HCT116 (cell line): ENCODE measurements around the gene AGAP1. TPM values are rescaled to one million over a fixed set of nuclear protein-coding genes. Genes with fewer than 3 reads are reported as not detected.

Source experiments
- ATAC-seq: fragments of 200-7000 bp; cut with Tn5 transposase; 2 replicates; pipeline ENCODE4 v1.9.1; 2020; ENCODE audit warnings: mild to moderate bottlenecking, moderate library complexity
- BruUV-seq: library from RNA; stranded (reverse); fragments of 400-500 nt; replicated peaks from 2 replicates; lab custom pipeline; 2021; lab: Mats Ljungman, UMichigan
- CTCF ChIA-PET: fragments of 300-600 bp; sonication (Branson Sonifier 250); formaldehyde crosslinking; loops from one replicate; lab custom pipeline; 2021; ENCODE audit warnings: antibody characterized with exemption; lab: Charles Lee
- POLR2A ChIA-PET: fragments of 300-600, 350-600 bp; sonication (Branson Sonifier 250); formaldehyde crosslinking; loops from one replicate; lab custom pipeline; 2021; ENCODE audit warnings: antibody characterized with exemption; lab: Charles Lee
- RAD21 ChIA-PET, 2 experiments: fragments of 300-600 bp; sonication (Branson Sonifier 250); formaldehyde crosslinking; loops; one replicate each; lab custom pipeline; 2023; ENCODE audit warnings: low total read pairs in 2 of 2; ENCODE audit not compliant: uncharacterized antibody in 2 of 2, unreplicated experiment in 2 of 2, low non-redundant PET in 1 of 2; lab: Charles Lee
- DNase-seq: peaks from one replicate; pipeline ENCODE4 v3.0.0-alpha.2; 2010; ENCODE audit warnings: low read depth, low spot score
- H2AFZ ChIP-seq: fragments of 200-600 bp; shearing (Covaris generic), sonication (generic); 2 replicates; pipeline ENCODE4 v1.6.1; 2017; ENCODE audit warnings: low read depth, mixed run types, mixed read lengths, antibody characterized with exemption, low read length; ENCODE audit not compliant: poor library complexity, severe bottlenecking
- H3K27ac ChIP-seq: 2 replicates; pipeline ENCODE4 v1.5.1; 2012; ENCODE audit warnings: low read depth, low read length
- H3K27me3 ChIP-seq: fragments of 200-600 bp; sonication (generic); 2 replicates; pipeline ENCODE4 v1.6.1; 2016; ENCODE audit warnings: mixed run types, low read length, mixed read lengths; ENCODE audit not compliant: insufficient read depth
- H3K36me3 ChIP-seq, 2 experiments: fragments of 200-500 bp in 1 of 2; fragments of 200-600 bp in 1 of 2; sonication (Bioruptor generic) in 1 of 2; sonication (generic) in 1 of 2; 2 replicates each; pipeline versions ENCODE4 v1.5.1 to v1.6.1; 2014 to 2016; ENCODE audit warnings: low read length in 2 of 2, inconsistent platforms in 1 of 2, mixed read lengths in 1 of 2, mixed run types in 1 of 2; ENCODE audit not compliant: insufficient read depth in 2 of 2, control insufficient read depth in 1 of 2
- H3K4me1 ChIP-seq, 2 experiments: fragments of 200-600 bp in 1 of 2; sonication (generic) in 1 of 2; 2 replicates each; pipeline versions ENCODE4 v1.5.1 to v1.6.1; 2012 to 2017; ENCODE audit warnings: low read length in 2 of 2, inconsistent platforms in 1 of 2, mild to moderate bottlenecking in 1 of 2, mixed read lengths in 1 of 2, mixed run types in 1 of 2, moderate library complexity in 1 of 2; ENCODE audit not compliant: insufficient read depth in 2 of 2, control insufficient read depth in 1 of 2
- H3K4me2 ChIP-seq: fragments of 200-600 bp; sonication (generic); 2 replicates; pipeline ENCODE4 v1.6.1; 2017; ENCODE audit warnings: mixed run types, low read length, mixed read lengths
- H3K4me3 ChIP-seq, 2 experiments: fragments of 200-600 bp in 1 of 2; sonication (generic) in 1 of 2; replicated peaks in 1 of 2; 2 replicates each; pipeline ENCODE4 v1.5.1; 2011 to 2016; ENCODE audit warnings: low read length in 2 of 2, control low read depth in 1 of 2, low read depth in 1 of 2, mild to moderate bottlenecking in 1 of 2, mixed read lengths in 1 of 2, mixed run types in 1 of 2
- H3K79me2 ChIP-seq: fragments of 200-600 bp; sonication (generic); 2 replicates; pipeline ENCODE4 v1.6.1; 2017; ENCODE audit warnings: mild to moderate bottlenecking, mixed run types, low read length, moderate library complexity, mixed read lengths; ENCODE audit not compliant: insufficient read depth
- H3K9ac ChIP-seq: fragments of 200-600 bp; sonication (generic); 2 replicates; pipeline ENCODE4 v1.6.1; 2016; ENCODE audit warnings: low read length, mixed read lengths
- H3K9me2 ChIP-seq: fragments of 200-600 bp; sonication (generic), shearing (Covaris generic); 2 replicates; pipeline ENCODE4 v1.6.1; 2017; ENCODE audit warnings: mixed run types, mild to moderate bottlenecking, moderate library complexity; ENCODE audit not compliant: insufficient read depth
- H3K9me3 ChIP-seq, 2 experiments: fragments of 200-500 bp in 1 of 2; fragments of 200-600 bp in 1 of 2; sonication (Bioruptor generic) in 1 of 2; sonication (generic) in 1 of 2; 2 replicates each; pipeline ENCODE4 v1.6.1; 2014 to 2017; ENCODE audit warnings: low read length in 2 of 2, mixed read lengths in 2 of 2, inconsistent platforms in 1 of 2, low read depth in 1 of 2, mild to moderate bottlenecking in 1 of 2, mixed run types in 1 of 2, moderate library complexity in 1 of 2; ENCODE audit not compliant: control insufficient read depth in 1 of 2, insufficient read depth in 1 of 2
- H4K20me1 ChIP-seq: fragments of 200-600 bp; sonication (generic), shearing (Covaris generic); 2 replicates; pipeline ENCODE4 v1.6.1; 2017; ENCODE audit warnings: mixed run types, mild to moderate bottlenecking, moderate library complexity; ENCODE audit not compliant: insufficient read depth
- CBX3 ChIP-seq: IDR thresholded peaks from 2 replicates; pipeline ENCODE4 v1.6.1; 2012; ENCODE audit warnings: low read depth
- CEBPB ChIP-seq: IDR thresholded peaks from 2 replicates; pipeline ENCODE4 v1.6.1; 2012; ENCODE audit warnings: low read depth
- ELF1 ChIP-seq: IDR thresholded peaks from 2 replicates; pipeline ENCODE4 v1.6.1; 2012; ENCODE audit warnings: low read depth, borderline replicate concordance
- EZH2phosphoT487 ChIP-seq: fragments of 200-600 bp; IDR thresholded peaks from 2 replicates; pipeline ENCODE4 v1.6.1; 2018; ENCODE audit warnings: antibody characterized with exemption, borderline replicate concordance
- FOSL1 ChIP-seq: IDR thresholded peaks from 2 replicates; pipeline ENCODE4 v1.6.1; 2012; ENCODE audit warnings: low read depth
- SIN3A ChIP-seq: IDR thresholded peaks from 2 replicates; pipeline ENCODE4 v1.6.1; 2012; ENCODE audit warnings: low read depth
- SRF ChIP-seq: IDR thresholded peaks from 2 replicates; pipeline ENCODE4 v1.6.1; 2012; ENCODE audit warnings: low read depth
- YY1 ChIP-seq: IDR thresholded peaks from 2 replicates; pipeline ENCODE4 v1.6.1; 2011; ENCODE audit warnings: low read length, low read depth, moderate library complexity, mild to moderate bottlenecking; ENCODE audit not compliant: insufficient replicate concordance; ENCODE audit errors: extremely low read depth
- ZFX ChIP-seq: fragments of 450-650 bp; IDR thresholded peaks from 2 replicates; pipeline ENCODE4 v1.6.1; 2017
- ZNF274 ChIP-seq: fragments of 200-500 bp; sonication (Bioruptor generic); IDR thresholded peaks from 2 replicates; pipeline ENCODE4 v1.6.1; 2014; ENCODE audit warnings: mild to moderate bottlenecking, low read depth, low read length, inconsistent platforms
- intact Hi-C: fragments of 100-400 bp; cut with micrococcal nuclease; formaldehyde crosslinking; loops from 2 replicates; pipeline ENCODE4 v1.10.0; 2022
- total RNA-seq: library from RNA; stranded (reverse); gene quantifications from one replicate; pipeline ENCODE4 v1.2.1, GENCODE V29; 2021; ENCODE audit not compliant: unreplicated experiment
- TF ChIP-seq, protein P1 (sequence below): IDR thresholded peaks from 2 replicates; pipeline ENCODE4 v1.6.1; 2012; ENCODE audit warnings: low read depth
- TF ChIP-seq, protein P2 (sequence below): IDR thresholded peaks from 2 replicates; pipeline ENCODE4 v1.6.1; 2012
- TF ChIP-seq, protein P3 (sequence below): IDR thresholded peaks from 2 replicates; pipeline ENCODE4 v1.6.1; 2012
- TF ChIP-seq, protein P4 (sequence below), 3 experiments: fragments of 200-600 bp in 1 of 3; sonication (generic) in 1 of 3; IDR thresholded peaks in 2 of 3; conservative IDR thresholded peaks in 1 of 3; 2 replicates each; pipeline ENCODE4 v1.5.1; 2012 to 2017; ENCODE audit warnings: low read depth in 2 of 3, low read length in 2 of 3, antibody characterized with exemption in 1 of 3, borderline replicate concordance in 1 of 3, control low read depth in 1 of 3, mild to moderate bottlenecking in 1 of 3, mixed read lengths in 1 of 3, mixed run types in 1 of 3, moderate library complexity in 1 of 3; ENCODE audit not compliant: insufficient read depth in 1 of 3

The AGAP1 gene
- total RNA-seq, 1 experiment from 2014 or later, result 43.8 TPM

DNA sequence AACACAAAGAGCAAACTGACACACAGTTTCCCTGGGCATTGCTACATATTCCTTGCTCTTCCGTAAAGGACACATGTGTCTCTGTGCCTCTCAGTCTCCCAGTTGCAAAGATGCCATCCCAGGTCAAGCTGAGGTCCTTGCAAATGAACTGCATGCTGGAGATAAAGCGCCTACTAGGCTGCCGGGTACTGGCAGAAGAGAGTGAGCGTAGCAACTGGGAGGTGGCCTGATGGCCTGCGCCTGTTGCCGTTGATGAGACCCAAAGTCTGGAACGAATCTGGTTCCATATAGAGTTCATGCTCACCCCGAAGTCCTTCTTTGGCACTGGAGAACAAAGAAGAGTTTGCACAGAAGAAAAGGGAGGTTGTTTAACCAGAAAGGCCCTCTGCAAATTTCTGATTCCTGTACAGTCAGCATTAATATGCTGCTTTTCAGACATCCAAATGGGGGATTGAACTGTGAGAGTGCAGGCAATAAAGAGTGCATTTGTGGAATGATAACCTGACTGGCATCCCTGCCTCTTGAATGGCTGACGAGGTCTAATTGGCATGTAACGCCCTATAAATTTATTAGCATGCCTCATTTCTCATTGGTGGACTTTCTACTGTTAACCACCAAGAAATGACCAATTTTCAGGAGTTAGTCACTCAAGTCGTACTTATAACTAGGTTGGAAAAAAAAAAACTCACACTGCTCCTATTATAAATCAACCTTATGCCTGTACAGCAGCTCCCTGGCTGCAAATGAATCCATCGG lies 595.6 kb downstream of the AGAP1 start:
- H3K4me3 ChIP-seq, result no peak overlapping the region
- H4K20me1 ChIP-seq, result no peaks in the 10 kb centered on the region
- ATAC-seq (no peak), DNase-seq (no peak)
- no TSS peak for BruUV-seq
- no peak overlapping the region for H3K4me2 ChIP-seq
- ChIA-PET RAD21 (no interaction called here), CTCF (no interaction called here), POLR2A (no interaction called here)
- no peaks in the 10 kb centered on the region for H3K36me3 ChIP-seq
- H3K9me3 ChIP-seq, result no peaks in the 10 kb centered on the region
- H2AFZ ChIP-seq, result no peak overlapping the region
- no peaks in the 10 kb centered on the region for H3K79me2 ChIP-seq
- H3K27me3 ChIP-seq, result no peaks in the 10 kb centered on the region
- no peak overlapping the region for H3K9ac ChIP-seq
- H3K27ac ChIP-seq, result no peak overlapping the region
- intact Hi-C loops, result no loop called here
- no peaks in the 10 kb centered on the region for H3K9me2 ChIP-seq
- H3K4me1 ChIP-seq, result no peaks in the 10 kb centered on the region
- TF ChIP-seq, protein P1, sequence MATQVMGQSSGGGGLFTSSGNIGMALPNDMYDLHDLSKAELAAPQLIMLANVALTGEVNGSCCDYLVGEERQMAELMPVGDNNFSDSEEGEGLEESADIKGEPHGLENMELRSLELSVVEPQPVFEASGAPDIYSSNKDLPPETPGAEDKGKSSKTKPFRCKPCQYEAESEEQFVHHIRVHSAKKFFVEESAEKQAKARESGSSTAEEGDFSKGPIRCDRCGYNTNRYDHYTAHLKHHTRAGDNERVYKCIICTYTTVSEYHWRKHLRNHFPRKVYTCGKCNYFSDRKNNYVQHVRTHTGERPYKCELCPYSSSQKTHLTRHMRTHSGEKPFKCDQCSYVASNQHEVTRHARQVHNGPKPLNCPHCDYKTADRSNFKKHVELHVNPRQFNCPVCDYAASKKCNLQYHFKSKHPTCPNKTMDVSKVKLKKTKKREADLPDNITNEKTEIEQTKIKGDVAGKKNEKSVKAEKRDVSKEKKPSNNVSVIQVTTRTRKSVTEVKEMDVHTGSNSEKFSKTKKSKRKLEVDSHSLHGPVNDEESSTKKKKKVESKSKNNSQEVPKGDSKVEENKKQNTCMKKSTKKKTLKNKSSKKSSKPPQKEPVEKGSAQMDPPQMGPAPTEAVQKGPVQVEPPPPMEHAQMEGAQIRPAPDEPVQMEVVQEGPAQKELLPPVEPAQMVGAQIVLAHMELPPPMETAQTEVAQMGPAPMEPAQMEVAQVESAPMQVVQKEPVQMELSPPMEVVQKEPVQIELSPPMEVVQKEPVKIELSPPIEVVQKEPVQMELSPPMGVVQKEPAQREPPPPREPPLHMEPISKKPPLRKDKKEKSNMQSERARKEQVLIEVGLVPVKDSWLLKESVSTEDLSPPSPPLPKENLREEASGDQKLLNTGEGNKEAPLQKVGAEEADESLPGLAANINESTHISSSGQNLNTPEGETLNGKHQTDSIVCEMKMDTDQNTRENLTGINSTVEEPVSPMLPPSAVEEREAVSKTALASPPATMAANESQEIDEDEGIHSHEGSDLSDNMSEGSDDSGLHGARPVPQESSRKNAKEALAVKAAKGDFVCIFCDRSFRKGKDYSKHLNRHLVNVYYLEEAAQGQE, result no peak
- TF ChIP-seq YY1 (no peak), SRF (no peak), SIN3A (no peak), ELF1 (no peak), CEBPB (no peak), ZNF274 (no peak), CBX3 (no peak), FOSL1 (no peak), EZH2phosphoT487 (no peak), ZFX (no peak)
- TF ChIP-seq, protein P2, sequence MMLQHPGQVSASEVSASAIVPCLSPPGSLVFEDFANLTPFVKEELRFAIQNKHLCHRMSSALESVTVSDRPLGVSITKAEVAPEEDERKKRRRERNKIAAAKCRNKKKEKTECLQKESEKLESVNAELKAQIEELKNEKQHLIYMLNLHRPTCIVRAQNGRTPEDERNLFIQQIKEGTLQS, result no peak
- TF ChIP-seq, protein P3, sequence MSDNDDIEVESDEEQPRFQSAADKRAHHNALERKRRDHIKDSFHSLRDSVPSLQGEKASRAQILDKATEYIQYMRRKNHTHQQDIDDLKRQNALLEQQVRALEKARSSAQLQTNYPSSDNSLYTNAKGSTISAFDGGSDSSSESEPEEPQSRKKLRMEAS, result no peak
- TF ChIP-seq, protein P4, sequence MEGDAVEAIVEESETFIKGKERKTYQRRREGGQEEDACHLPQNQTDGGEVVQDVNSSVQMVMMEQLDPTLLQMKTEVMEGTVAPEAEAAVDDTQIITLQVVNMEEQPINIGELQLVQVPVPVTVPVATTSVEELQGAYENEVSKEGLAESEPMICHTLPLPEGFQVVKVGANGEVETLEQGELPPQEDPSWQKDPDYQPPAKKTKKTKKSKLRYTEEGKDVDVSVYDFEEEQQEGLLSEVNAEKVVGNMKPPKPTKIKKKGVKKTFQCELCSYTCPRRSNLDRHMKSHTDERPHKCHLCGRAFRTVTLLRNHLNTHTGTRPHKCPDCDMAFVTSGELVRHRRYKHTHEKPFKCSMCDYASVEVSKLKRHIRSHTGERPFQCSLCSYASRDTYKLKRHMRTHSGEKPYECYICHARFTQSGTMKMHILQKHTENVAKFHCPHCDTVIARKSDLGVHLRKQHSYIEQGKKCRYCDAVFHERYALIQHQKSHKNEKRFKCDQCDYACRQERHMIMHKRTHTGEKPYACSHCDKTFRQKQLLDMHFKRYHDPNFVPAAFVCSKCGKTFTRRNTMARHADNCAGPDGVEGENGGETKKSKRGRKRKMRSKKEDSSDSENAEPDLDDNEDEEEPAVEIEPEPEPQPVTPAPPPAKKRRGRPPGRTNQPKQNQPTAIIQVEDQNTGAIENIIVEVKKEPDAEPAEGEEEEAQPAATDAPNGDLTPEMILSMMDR (IDR thresholded peaks at IDR 0.05 in 2 of 3, conservative IDR thresholded peaks at IDR 0.05 in 1 of 3; ENCODE audit: borderline replicate concordance in 1 of 3, insufficient read depth in 1 of 3, low read depth in 2 of 3, low read length in 2 of 3), result no peak
